ENCODE results near the gene TRMT2A. TPM values are rescaled to one million over a fixed set of nuclear protein-coding genes. Genes with fewer than 3 reads are reported as not detected.

Gene TRMT2A
- total RNA-seq, 2 experiments from 2014 or later: 79.3 to 84.2 TPM

- Histone ChIP-seq H3K9me3 (ENCODE audit: control insufficient read depth in 1 of 2, insufficient read depth in 1 of 2, low read length in 2 of 2) (peaks cover 0 to 7% of the 10 kb centered on the region in 2 experiments), H3K36me3 (ENCODE audit: insufficient read depth, low read length) (peaks cover 67% of the 10 kb centered on the region), H3K27me3 (ENCODE audit: control insufficient read depth in 1 of 2, insufficient read depth in 2 of 2, low read length in 2 of 2) (peaks cover 0 to 5% of the 10 kb centered on the region in 2 experiments), H3K4me1 (ENCODE audit: insufficient read depth, low read length) (peaks cover 67% of the 10 kb centered on the region), H3K27ac (ENCODE audit: low read depth in 1 of 2, low read length in 2 of 2) (peak overlapping the region in 1 of 2 donors; percentile 75), H3K4me3 (ENCODE audit: low read length) (no peak overlapping the region)
- no peak for ATAC-seq (ENCODE audit: poor library complexity)
- CTCF ChIA-PET: no interaction called here
- Mint-ChIP-seq H3K27ac (peak overlapping the region; percentile 71), H3K4me1 (ENCODE audit: low read depth) (peaks cover 33% of the 10 kb centered on the region), H3K9me3 (no peaks in the 10 kb centered on the region), H3K27me3 (no peaks in the 10 kb centered on the region), H3K4me3 (peak overlapping the region; percentile 70), H3K36me3 (ENCODE audit: low read depth) (peaks cover 68% of the 10 kb centered on the region)
- TF ChIP-seq CTCF (IDR thresholded peaks at IDR 0.05): no peak
- DNase-seq: no peak
- POLR2A ChIA-PET: no interaction called here
- intact Hi-C loops (cut with DNase I, micrococcal nuclease): loop anchor here in 1 of 2 experiments (5.0 to 10.0 kb wide), 7 partner anchors 142 to 992 kb away; partner anchors contain the start of genes DGCR2, GNB1L, MED15 and RTL10
Measured at GRCh38 chr22:20114506-20115475, 2.2 kb downstream of the TRMT2A start.

GRCh38 chr22:20113551-20114310, 3.3 kb downstream of the TRMT2A start:
- H3K27ac ChIP-seq (ENCODE audit: low read depth in 1 of 2, low read length in 2 of 2): no peak overlapping the region
- H3K36me3 Mint-ChIP-seq (ENCODE audit: low read depth): peaks cover 64% of the 10 kb centered on the region
- intact Hi-C loops (cut with DNase I, micrococcal nuclease): loop anchor here in 1 of 2 experiments (5.0 to 10.0 kb wide), 3 partner anchors 141 to 281 kb away; partner anchors contain the start of genes GNB1L, RTL10 and ZNF74
- no peak overlapping the region for H3K4me3 ChIP-seq (ENCODE audit: low read length)
- H3K36me3 ChIP-seq (ENCODE audit: insufficient read depth, low read length): peaks cover 67% of the 10 kb centered on the region
- H3K9me3 ChIP-seq (ENCODE audit: control insufficient read depth in 1 of 2, insufficient read depth in 1 of 2, low read length in 2 of 2): peaks cover 0 to 7% of the 10 kb centered on the region in 2 experiments
- DNase-seq (no peak), ATAC-seq (ENCODE audit: poor library complexity) (no peak)
- no peaks in the 10 kb centered on the region for H3K9me3 Mint-ChIP-seq
- H3K4me1 Mint-ChIP-seq (ENCODE audit: low read depth): peaks cover 30% of the 10 kb centered on the region
- ChIA-PET POLR2A (no interaction called here), CTCF (no interaction called here)
- no peaks in the 10 kb centered on the region for H3K27me3 Mint-ChIP-seq
- peak overlapping the region; percentile 71 for H3K27ac Mint-ChIP-seq
- H3K4me1 ChIP-seq (ENCODE audit: insufficient read depth, low read length): peaks cover 57% of the 10 kb centered on the region
- TF ChIP-seq CTCF (IDR thresholded peaks at IDR 0.05): no peak
- H3K27me3 ChIP-seq (ENCODE audit: control insufficient read depth in 1 of 2, insufficient read depth in 2 of 2, low read length in 2 of 2): peaks cover 0 to 5% of the 10 kb centered on the region in 2 experiments
- H3K4me3 Mint-ChIP-seq: no peak overlapping the region

All from CD4-positive, alpha-beta T cell (primary cell).